ENCODE data around the gene BABAM2. TPM values are rescaled to one million over a fixed set of nuclear protein-coding genes. Genes with fewer than 3 reads are reported as not detected.

The BABAM2 gene
- total RNA-seq, 2 experiments from 2014 or later: 45.2 to 53.2 TPM

DNA sequence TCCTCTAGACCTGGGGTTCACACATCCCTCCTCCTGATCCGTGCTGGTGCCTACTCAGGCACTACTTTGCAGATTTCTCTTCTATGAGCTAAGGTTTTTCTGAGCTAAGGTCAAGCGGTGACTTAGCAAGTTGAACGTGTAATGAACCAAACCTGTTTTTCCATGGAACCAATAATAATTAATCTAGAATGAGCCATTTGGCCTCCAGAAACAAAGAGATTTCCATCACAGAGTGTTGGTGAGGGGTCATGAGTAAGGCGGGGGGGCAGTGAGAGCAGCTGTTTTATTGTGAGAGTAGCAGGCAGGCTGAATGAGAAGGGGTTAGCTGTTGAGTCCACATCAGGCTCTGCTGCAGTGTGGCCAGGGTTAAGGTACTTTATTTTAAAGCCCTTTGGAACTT, 390.1 kb downstream of the BABAM2 start:
- Mint-ChIP-seq H3K27me3 (no peaks in the 10 kb centered on the region), H3K4me1 (peaks cover 6% of the 10 kb centered on the region), H3K9me3 (no peaks in the 10 kb centered on the region), H3K36me3 (peaks cover 2% of the 10 kb centered on the region), H3K27ac (no peak overlapping the region), H3K4me3 (no peak overlapping the region)
- no peak for DNase-seq

DNA sequence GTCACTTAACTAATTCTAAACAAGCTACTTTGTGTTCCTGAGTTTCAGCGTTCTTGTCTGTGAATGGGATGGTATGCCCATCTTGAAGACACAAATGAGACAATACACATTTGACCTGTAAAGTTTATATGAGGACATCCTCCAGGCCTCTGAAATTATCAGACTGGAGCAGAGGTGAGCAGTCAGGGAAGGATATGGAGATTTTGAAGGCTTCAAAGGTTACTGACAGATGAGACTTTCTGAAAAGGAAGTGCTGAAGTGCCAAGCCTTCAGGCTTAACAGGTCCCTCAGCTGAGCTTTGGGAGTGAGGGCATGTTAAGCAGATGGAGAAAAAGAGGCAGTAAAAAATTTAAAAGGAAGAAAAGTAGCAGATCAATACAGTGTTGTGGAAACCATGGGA, 391.2 kb downstream of the BABAM2 start:
- Mint-ChIP-seq H3K9me3 (no peaks in the 10 kb centered on the region), H3K4me3 (no peak overlapping the region), H3K27ac (no peak overlapping the region), H3K36me3 (no peaks in the 10 kb centered on the region), H3K27me3 (no peaks in the 10 kb centered on the region), H3K4me1 (no peaks in the 10 kb centered on the region)
- no peak for DNase-seq

DNA sequence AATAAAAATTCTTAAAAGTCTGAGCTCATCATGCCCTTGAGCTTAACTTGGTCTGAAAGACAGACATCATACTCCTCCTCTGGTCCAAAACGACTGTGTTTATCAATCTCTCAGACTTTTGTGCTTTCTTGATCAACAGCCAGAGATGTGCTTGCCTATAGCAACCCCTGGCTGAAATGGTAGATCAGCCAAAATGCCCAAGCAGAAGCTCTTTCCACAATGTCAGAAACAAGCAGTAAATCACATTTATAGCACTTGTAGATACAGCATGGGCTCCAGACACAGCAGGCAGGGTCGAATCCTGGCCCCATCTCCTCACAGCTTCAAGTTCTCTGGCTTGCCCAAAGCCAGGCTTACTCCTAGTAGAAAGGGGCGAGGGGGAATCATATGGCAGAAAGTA, 391.7 kb downstream of the BABAM2 start:
- H3K4me3 Mint-ChIP-seq: no peak overlapping the region
- no peaks in the 10 kb centered on the region for H3K27me3 Mint-ChIP-seq
- H3K4me1 Mint-ChIP-seq: no peaks in the 10 kb centered on the region
- H3K9me3 Mint-ChIP-seq: no peaks in the 10 kb centered on the region
- H3K36me3 Mint-ChIP-seq: no peaks in the 10 kb centered on the region
- DNase-seq: no peak
- H3K27ac Mint-ChIP-seq: no peak overlapping the region

DNA sequence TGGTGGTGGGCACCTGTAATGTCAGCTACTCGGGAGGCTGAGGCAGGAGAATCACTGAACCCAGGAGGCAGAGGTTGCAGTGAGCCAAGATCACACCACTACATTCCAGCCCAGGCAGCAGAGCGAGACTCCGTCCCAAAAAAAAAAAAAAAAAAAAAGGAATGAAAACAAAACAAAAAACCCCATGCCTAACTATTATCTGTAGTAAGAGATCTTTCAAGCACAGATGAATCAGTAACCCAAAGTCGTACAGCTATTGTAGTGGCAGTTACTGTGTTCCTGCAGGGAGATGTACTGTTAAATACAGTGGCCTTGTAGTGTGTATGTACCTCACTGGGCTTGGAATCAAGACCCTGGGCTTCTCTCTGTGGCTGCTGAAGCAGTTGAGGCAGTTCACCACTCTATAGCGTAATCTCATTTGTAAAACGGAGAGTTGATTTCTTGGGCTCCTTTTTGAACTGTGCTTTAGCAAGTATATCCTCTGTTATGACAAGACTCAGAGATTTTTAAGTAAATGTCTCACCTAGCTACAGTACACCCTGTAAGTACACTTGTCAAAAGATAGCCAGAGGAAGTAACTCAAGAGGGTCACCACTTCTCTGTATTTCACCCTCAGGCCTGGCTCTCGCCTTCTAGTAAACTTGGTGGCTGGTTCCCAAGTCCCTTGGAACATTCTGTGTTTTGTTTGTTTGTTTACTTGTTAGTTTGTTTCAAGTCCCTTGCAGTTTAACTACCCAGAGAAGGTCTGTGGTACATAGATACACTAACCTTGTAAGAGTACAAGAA, 392.5 kb downstream of the BABAM2 start:
- no peaks in the 10 kb centered on the region for H3K27me3 Mint-ChIP-seq
- DNase-seq: no peak
- no peaks in the 10 kb centered on the region for H3K4me1 Mint-ChIP-seq
- no peak overlapping the region for H3K4me3 Mint-ChIP-seq
- H3K9me3 Mint-ChIP-seq: no peaks in the 10 kb centered on the region
- H3K36me3 Mint-ChIP-seq: no peaks in the 10 kb centered on the region
- no peak overlapping the region for H3K27ac Mint-ChIP-seq

DNA sequence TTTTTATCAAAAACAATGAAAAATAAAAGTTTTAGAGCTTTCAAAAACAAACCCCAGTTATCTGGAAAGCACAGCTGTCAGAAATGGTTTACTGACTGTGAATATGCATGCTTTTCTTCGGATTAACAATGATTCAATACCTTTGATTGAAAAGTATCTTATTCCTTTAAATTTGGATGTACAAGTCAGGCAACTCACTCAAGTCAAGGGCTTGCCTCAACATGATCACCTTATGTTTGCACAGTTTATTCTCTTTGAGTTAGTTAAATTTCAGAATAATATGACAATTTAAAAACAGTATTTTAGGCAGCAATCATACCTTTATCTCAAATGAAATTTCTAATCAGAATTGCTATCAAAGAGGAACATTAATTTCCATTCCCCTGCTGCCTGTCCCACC, 393.3 kb downstream of the BABAM2 start:
- Mint-ChIP-seq H3K27me3 (no peaks in the 10 kb centered on the region), H3K4me3 (no peak overlapping the region), H3K9me3 (no peaks in the 10 kb centered on the region), H3K27ac (no peak overlapping the region), H3K4me1 (no peaks in the 10 kb centered on the region), H3K36me3 (peaks cover 2% of the 10 kb centered on the region)
- no peak for DNase-seq

GRCh38 chr2:28286678-28287077, 396.1 kb downstream of the BABAM2 start:
- Mint-ChIP-seq H3K4me1 (peaks cover 2% of the 10 kb centered on the region), H3K27ac (no peak overlapping the region), H3K36me3 (peaks cover 2% of the 10 kb centered on the region), H3K4me3 (no peak overlapping the region), H3K27me3 (no peaks in the 10 kb centered on the region), H3K9me3 (no peaks in the 10 kb centered on the region)
- DNase-seq: no peak

- Mint-ChIP-seq H3K36me3 (peaks cover 2% of the 10 kb centered on the region), H3K4me3 (no peak overlapping the region), H3K4me1 (peaks cover 9% of the 10 kb centered on the region), H3K27me3 (no peaks in the 10 kb centered on the region), H3K27ac (no peak overlapping the region), H3K9me3 (no peaks in the 10 kb centered on the region)
- DNase-seq: no peak
Measured at GRCh38 chr2:28287256-28287915, 396.9 kb downstream of the BABAM2 start.

DNA sequence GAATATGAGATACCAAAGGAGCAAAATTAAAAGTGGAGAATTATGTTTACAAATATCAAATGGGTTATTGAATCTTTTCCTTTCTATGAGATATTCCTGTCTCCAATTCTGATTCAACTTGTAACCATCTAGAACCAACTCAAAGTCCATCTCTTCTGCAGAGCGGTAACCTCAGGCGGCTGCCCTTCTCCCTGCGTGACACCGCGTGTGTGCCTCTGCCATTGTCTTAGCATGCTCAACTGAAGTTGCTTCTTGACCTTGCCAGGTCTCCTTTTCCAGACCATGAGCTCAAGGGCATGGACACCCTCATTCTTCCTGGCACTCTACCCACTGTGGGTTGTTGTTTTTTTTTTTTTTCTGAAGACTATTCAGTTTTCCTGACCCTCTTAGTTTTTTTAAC, 398.1 kb downstream of the BABAM2 start:
- no peak overlapping the region for H3K4me3 Mint-ChIP-seq
- no peak overlapping the region for H3K27ac Mint-ChIP-seq
- H3K4me1 Mint-ChIP-seq: peaks cover 17% of the 10 kb centered on the region
- DNase-seq: no peak
- H3K9me3 Mint-ChIP-seq: no peaks in the 10 kb centered on the region
- H3K36me3 Mint-ChIP-seq: peaks cover 4% of the 10 kb centered on the region
- no peaks in the 10 kb centered on the region for H3K27me3 Mint-ChIP-seq

GRCh38 chr2:28291811-28292440, 401.4 kb downstream of the BABAM2 start:
- H3K27ac Mint-ChIP-seq: no peak overlapping the region
- no peaks in the 10 kb centered on the region for H3K27me3 Mint-ChIP-seq
- no peaks in the 10 kb centered on the region for H3K9me3 Mint-ChIP-seq
- peaks cover 4% of the 10 kb centered on the region for H3K36me3 Mint-ChIP-seq
- peaks cover 17% of the 10 kb centered on the region for H3K4me1 Mint-ChIP-seq
- no peak for DNase-seq
- H3K4me3 Mint-ChIP-seq: no peak overlapping the region

- Mint-ChIP-seq H3K36me3 (peaks cover 4% of the 10 kb centered on the region), H3K27ac (no peak overlapping the region), H3K27me3 (no peaks in the 10 kb centered on the region), H3K4me3 (no peak overlapping the region), H3K4me1 (peaks cover 17% of the 10 kb centered on the region), H3K9me3 (no peaks in the 10 kb centered on the region)
- DNase-seq: peak; percentile 11
Measured at GRCh38 chr2:28292491-28292890, 402.0 kb downstream of the BABAM2 start.

- no peak for DNase-seq
- Mint-ChIP-seq H3K4me1 (peaks cover 17% of the 10 kb centered on the region), H3K9me3 (no peaks in the 10 kb centered on the region), H3K36me3 (peaks cover 4% of the 10 kb centered on the region), H3K4me3 (no peak overlapping the region), H3K27me3 (no peaks in the 10 kb centered on the region), H3K27ac (no peak overlapping the region)
Measured at GRCh38 chr2:28293416-28293815, 402.9 kb downstream of the BABAM2 start.

GRCh38 chr2:28294451-28294850, 403.9 kb downstream of the BABAM2 start:
- H3K4me1 Mint-ChIP-seq: peaks cover 17% of the 10 kb centered on the region

DNA sequence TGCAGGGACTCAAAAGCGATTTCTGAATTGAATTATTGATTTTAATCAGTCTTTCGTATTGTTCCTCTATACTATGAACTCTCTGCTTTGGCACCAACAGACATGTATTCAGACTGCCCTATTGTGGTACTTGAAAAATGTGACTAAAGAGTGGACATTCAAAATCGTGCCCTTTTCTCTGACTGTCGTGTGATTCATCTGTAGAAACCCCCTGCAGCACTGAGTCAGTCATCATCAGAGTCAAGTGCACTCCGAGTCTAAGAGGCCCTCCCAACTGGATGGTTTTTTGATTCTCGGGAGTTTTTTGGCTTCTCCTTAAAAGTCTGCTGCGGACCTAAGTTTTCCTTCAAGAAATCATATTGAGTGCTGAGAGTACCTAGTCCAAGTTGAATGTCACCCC, 405.7 kb downstream of the BABAM2 start:
- no peak for DNase-seq
- H3K9me3 Mint-ChIP-seq: no peaks in the 10 kb centered on the region
- H3K27me3 Mint-ChIP-seq: no peaks in the 10 kb centered on the region
- no peak overlapping the region for H3K27ac Mint-ChIP-seq
- peaks cover 17% of the 10 kb centered on the region for H3K4me1 Mint-ChIP-seq
- H3K4me3 Mint-ChIP-seq: no peak overlapping the region
- H3K36me3 Mint-ChIP-seq: peaks cover 2% of the 10 kb centered on the region

More at GRCh38 chr2:28294451-28294850, 403.9 kb downstream of the BABAM2 start:
- no peak for DNase-seq
- no peaks in the 10 kb centered on the region for H3K9me3 Mint-ChIP-seq
- no peak overlapping the region for H3K4me3 Mint-ChIP-seq
- no peaks in the 10 kb centered on the region for H3K27me3 Mint-ChIP-seq
- no peak overlapping the region for H3K27ac Mint-ChIP-seq
- H3K36me3 Mint-ChIP-seq: peaks cover 2% of the 10 kb centered on the region

- peaks cover 4% of the 10 kb centered on the region for H3K36me3 Mint-ChIP-seq
- H3K4me1 Mint-ChIP-seq: peaks cover 13% of the 10 kb centered on the region
- peaks cover 1% of the 10 kb centered on the region for H3K9me3 Mint-ChIP-seq
- no peak overlapping the region for H3K4me3 Mint-ChIP-seq
- H3K27ac Mint-ChIP-seq: no peak overlapping the region
- H3K27me3 Mint-ChIP-seq: no peaks in the 10 kb centered on the region
- no peak for DNase-seq
Measured at GRCh38 chr2:28296904-28297303, 406.4 kb downstream of the BABAM2 start.

- H3K27ac Mint-ChIP-seq: no peak overlapping the region
- peaks cover 6% of the 10 kb centered on the region for H3K36me3 Mint-ChIP-seq
- H3K4me3 Mint-ChIP-seq: no peak overlapping the region
- H3K9me3 Mint-ChIP-seq: peaks cover 1% of the 10 kb centered on the region
- DNase-seq: no peak
- peaks cover 7% of the 10 kb centered on the region for H3K4me1 Mint-ChIP-seq
- no peaks in the 10 kb centered on the region for H3K27me3 Mint-ChIP-seq
Measured at GRCh38 chr2:28297531-28297930, 407.0 kb downstream of the BABAM2 start.

Measured in activated naive CD8-positive, alpha-beta T cell treated with anti-CD3 and anti-CD28 coated beads for 36 hours (primary cell).